GM12864 (cell line): ENCODE measurements around the gene AFAP1.

ENCODE experiments used
- DNase-seq: peaks from one replicate; pipeline ENCODE4 v3.0.0-alpha.2; 2011; ENCODE audit warnings: low read depth
- H3K4me3 ChIP-seq: 2 replicates; pipeline ENCODE4 v1.5.1; 2011; ENCODE audit warnings: mild to moderate bottlenecking, low read depth, low read length, control low read depth
- TF ChIP-seq, protein P1 (sequence below): IDR thresholded peaks from 2 replicates; pipeline ENCODE4 v1.5.1; 2011; ENCODE audit warnings: low read depth, mild to moderate bottlenecking, moderate library complexity, low read length, control low read depth, inconsistent platforms; ENCODE audit errors: missing control alignments

Gene AFAP1, protein sequence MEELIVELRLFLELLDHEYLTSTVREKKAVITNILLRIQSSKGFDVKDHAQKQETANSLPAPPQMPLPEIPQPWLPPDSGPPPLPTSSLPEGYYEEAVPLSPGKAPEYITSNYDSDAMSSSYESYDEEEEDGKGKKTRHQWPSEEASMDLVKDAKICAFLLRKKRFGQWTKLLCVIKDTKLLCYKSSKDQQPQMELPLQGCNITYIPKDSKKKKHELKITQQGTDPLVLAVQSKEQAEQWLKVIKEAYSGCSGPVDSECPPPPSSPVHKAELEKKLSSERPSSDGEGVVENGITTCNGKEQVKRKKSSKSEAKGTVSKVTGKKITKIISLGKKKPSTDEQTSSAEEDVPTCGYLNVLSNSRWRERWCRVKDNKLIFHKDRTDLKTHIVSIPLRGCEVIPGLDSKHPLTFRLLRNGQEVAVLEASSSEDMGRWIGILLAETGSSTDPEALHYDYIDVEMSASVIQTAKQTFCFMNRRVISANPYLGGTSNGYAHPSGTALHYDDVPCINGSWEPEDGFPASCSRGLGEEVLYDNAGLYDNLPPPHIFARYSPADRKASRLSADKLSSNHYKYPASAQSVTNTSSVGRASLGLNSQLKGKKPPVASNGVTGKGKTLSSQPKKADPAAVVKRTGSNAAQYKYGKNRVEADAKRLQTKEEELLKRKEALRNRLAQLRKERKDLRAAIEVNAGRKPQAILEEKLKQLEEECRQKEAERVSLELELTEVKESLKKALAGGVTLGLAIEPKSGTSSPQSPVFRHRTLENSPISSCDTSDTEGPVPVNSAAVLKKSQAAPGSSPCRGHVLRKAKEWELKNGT

DNA sequence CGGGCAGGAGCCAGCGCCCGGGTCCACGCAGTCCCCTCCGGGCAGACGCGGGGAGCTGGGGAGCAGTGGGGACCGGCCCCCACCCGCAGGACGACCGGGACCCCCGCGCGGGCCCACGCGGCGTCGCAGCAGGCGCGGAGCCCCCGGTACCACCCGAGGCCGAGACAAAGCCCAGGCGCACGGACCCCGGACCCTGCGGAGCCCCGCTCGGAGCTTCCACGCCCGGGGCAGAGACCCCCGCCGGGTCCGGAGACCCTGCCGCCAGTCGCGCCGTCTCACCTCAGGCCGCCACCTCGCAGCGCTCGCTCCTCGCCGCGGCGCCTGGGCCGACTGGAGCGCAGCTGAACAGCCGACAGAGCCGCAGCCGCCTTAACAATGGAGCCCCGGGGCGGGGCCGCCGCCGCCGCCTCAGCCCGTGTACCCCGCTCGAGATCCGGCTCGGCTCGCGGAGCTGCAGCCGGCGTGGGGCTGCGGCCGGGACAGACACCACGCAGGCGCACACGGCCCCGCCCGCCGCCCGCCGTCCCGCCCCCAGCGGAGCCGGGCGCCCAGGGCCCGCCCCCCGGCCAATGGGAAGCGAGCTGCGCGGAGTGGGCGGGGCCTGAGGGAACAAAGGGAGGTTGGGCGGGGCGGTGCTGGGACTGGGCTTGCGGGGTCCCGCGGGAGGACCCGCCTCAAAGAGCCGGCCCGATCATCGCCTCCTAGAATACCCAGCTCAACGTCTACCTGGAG lies at the start of gene AFAP1:
AFAP1 (minus strand) TSS at position 485 of the 732 bp plus-strand sequence. CDS start 67,783 bp downstream, outside the sequence.
- DNase-seq: no peak
- H3K4me3 ChIP-seq: peak within 1 kb of the TSS; percentile 53
- TF ChIP-seq, protein P1, sequence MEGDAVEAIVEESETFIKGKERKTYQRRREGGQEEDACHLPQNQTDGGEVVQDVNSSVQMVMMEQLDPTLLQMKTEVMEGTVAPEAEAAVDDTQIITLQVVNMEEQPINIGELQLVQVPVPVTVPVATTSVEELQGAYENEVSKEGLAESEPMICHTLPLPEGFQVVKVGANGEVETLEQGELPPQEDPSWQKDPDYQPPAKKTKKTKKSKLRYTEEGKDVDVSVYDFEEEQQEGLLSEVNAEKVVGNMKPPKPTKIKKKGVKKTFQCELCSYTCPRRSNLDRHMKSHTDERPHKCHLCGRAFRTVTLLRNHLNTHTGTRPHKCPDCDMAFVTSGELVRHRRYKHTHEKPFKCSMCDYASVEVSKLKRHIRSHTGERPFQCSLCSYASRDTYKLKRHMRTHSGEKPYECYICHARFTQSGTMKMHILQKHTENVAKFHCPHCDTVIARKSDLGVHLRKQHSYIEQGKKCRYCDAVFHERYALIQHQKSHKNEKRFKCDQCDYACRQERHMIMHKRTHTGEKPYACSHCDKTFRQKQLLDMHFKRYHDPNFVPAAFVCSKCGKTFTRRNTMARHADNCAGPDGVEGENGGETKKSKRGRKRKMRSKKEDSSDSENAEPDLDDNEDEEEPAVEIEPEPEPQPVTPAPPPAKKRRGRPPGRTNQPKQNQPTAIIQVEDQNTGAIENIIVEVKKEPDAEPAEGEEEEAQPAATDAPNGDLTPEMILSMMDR: no peak

DNA sequence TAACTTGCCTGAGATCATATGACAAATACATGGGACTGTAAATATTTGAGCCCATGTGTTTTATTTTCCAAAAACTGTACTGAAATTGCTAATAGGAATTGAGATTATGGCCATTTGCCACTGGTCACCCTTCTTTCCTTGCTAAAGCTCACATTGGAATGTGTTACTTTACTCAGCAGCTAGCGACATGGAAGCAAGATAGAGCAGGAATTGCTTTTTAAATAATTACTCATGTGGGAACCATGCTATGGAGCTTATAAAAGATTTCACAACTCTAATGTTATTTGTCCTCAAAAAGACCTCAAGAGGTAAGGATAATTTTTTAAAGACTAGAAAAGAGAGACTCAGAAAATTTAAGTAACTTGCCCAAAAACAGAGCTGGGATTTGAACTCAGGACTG lies 48.8 kb upstream of the AFAP1 start:
- TF ChIP-seq, protein P1: no peak
- DNase-seq: no peak
- H3K4me3 ChIP-seq: no peak overlapping the region

DNA sequence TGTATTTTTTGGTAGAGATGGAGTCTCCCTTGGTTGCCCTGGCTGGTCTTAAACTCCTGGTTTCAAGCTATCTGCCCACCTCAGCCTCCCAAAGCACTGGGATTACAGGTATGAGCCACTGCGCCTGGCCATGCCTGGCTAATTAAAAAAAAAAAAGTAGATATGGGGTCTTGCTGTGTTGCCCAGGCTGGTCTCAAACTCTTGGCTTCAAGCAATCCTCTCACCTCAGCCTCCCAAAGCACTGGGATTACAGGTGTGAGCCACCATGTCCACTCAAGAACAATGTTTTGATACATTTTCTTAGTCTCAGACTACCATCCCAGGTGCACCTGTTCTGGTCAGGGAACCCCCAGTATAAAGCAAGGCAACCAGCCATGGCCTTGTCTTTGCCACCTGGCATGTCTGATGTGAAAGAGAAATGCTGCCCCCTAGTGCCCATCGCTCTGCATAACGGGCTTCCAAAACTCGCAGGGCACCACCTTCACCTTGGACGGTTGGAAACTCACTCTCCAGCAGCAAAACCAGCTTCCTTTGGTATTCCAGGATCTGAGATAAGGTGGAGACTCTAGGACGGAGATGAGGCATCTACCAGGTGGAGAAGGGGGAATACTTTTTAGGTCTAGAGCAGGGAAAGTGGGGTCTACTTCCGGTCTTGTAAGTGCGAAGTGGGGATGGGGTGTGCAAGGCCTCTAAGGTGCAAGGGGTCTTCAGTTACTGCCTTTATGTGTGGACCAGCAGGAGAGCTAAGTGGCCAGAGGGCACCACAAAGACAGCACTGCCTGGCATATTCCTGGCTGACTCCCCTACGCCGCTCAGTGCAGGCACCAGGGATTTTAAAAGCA lies 47.7 kb upstream of the AFAP1 start:
- H3K4me3 ChIP-seq: no peak overlapping the region
- DNase-seq: peak; percentile 45
- TF ChIP-seq, protein P1: peak; percentile 90

DNA sequence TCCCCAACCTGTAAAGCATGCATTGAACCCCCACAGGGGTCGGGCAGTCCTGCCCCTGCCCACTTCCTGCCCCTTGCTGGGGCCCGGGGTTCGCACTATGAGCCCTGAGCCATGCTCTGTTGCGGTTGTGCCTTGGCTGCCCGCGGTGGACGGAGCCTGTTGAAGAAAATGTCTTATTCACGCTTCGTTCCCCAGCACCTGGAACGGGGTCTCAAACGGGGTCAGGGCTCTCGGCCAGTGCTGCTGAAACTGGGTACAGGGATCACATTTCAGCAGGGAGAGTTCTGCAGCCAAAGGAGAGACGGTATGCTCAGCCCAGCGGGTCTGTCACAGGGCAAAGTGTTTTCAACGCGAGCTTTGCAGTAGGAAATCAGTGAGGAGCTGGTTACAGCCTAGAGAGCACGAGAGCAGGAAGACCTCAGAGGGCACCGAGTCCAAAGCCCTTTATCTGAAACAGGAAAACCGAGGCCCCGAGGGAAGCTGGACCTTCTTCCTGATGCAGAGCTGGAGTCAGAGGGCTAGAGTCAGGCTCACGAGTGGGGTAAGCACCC lies 46.3 kb upstream of the AFAP1 start:
- no peak for DNase-seq
- H3K4me3 ChIP-seq: no peak overlapping the region
- TF ChIP-seq, protein P1: no peak

DNA sequence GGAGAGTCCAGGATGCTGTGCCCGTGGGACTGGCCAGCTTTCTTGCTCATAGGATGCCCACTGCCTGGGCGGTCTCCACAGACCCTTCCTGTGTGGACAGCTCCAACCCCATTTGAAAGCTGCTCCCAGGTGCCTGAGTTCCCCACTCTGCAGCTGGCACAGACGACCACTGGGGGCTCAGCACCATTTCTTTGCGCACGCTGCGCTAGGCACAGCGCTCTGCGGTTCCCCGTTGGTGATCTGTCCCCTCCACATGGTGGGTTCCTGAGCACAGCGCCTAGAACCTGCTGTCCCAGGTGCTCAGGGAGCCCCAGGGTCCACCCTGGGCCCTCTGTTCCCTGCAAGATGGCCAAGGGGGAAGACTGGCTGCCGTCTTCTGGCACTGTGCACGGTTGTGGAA lies 45.4 kb upstream of the AFAP1 start:
- no peak for DNase-seq
- H3K4me3 ChIP-seq: no peak overlapping the region
- TF ChIP-seq, protein P1: no peak
